Esophagus squamous epithelium (tissue), 5 donors: ENCODE measurements around the gene HM13. TPM values are rescaled to one million over a fixed set of nuclear protein-coding genes. Genes with fewer than 3 reads are reported as not detected.
A peak's percentile ranks its signal among the peaks of the same experiment; 100 is the strongest.
"Not testable (repeated sequence)": the region's sequence is repeated elsewhere in the genome, so short reads cannot be mapped to it uniquely, and the experiment has no call there.

Experiments
- DNase-seq: peaks from one replicate; lab custom pipeline; 2025; lab: John Stamatoyannopoulos, UW
- H3K27ac ChIP-seq, 4 donors: fragments of 200-600 bp; sonication (generic); one replicate each; pipeline ENCODE4 v1.5.1; 2016 to 2019; ENCODE audit warnings: mild to moderate bottlenecking in 1 of 4
- H3K27me3 ChIP-seq, 4 donors: fragments of 200-600 bp; sonication (generic); 1 replicate in 3 of 4; 2 replicates in 1 of 4; pipeline versions ENCODE4 v1.5.1 to v1.6.0; 2017 to 2021; ENCODE audit warnings: antibody characterized with exemption in 1 of 4
- H3K36me3 ChIP-seq, 3 donors: fragments of 200-600 bp; sonication (generic); one replicate each; pipeline ENCODE4 v1.5.1; 2016 to 2019
- H3K4me1 ChIP-seq, 3 donors: fragments of 200-600 bp; sonication (generic); one replicate each; pipeline ENCODE4 v1.5.1; 2017 to 2019
- H3K4me3 ChIP-seq, 4 donors: fragments of 200-600 bp; sonication (generic); 1 replicate in 3 of 4; 2 replicates in 1 of 4; pipeline ENCODE4 v1.5.1; 2016 to 2019; ENCODE audit warnings: mild to moderate bottlenecking in 2 of 4, moderate library complexity in 1 of 4
- H3K9me3 ChIP-seq, 3 donors: fragments of 200-600 bp; sonication (generic); one replicate each; pipeline ENCODE4 v1.5.1; 2016 to 2019
- CTCF ChIP-seq, 6 experiments: fragments of 450-650 bp in 4 of 6; fragments of 200-600 bp in 2 of 6; sonication (generic) in 2 of 6; IDR thresholded peaks; one replicate each; pipeline ENCODE4 v1.5.1; 2016 to 2019; ENCODE audit warnings: antibody characterized with exemption in 6 of 6, mild to moderate bottlenecking in 4 of 6, moderate library complexity in 4 of 6
- POLR2A ChIP-seq, 4 donors: fragments of 450-650 bp; IDR thresholded peaks; one replicate each; pipeline ENCODE4 v1.6.1; 2017; ENCODE audit warnings: antibody characterized with exemption in 4 of 4, mild to moderate bottlenecking in 4 of 4, moderate library complexity in 3 of 4
- WGBS, 2 donors: methylation state at CpG; one replicate each; pipeline ENCODE4 v1.1.5; 2018; 5-methylcytosine and 5-hydroxymethylcytosine counted together
- intact Hi-C: fragments of 100-400 bp; cut with DNase I; formaldehyde crosslinking; loops from one replicate; pipeline ENCODE4 v1.15.0; 2022
- total RNA-seq, 4 donors: library from RNA; depleted of rRNA; stranded (reverse); fragments of >200 nt; gene quantifications; one replicate each; pipeline ENCODE4 v1.1.0, GENCODE V29; 2016
- donor health status: DM: yes; HTN: yes; CAD: no.

The HM13 gene
- total RNA-seq, 4 donors from 2014 or later: 76.3 to 162 (median 108) TPM

DNA sequence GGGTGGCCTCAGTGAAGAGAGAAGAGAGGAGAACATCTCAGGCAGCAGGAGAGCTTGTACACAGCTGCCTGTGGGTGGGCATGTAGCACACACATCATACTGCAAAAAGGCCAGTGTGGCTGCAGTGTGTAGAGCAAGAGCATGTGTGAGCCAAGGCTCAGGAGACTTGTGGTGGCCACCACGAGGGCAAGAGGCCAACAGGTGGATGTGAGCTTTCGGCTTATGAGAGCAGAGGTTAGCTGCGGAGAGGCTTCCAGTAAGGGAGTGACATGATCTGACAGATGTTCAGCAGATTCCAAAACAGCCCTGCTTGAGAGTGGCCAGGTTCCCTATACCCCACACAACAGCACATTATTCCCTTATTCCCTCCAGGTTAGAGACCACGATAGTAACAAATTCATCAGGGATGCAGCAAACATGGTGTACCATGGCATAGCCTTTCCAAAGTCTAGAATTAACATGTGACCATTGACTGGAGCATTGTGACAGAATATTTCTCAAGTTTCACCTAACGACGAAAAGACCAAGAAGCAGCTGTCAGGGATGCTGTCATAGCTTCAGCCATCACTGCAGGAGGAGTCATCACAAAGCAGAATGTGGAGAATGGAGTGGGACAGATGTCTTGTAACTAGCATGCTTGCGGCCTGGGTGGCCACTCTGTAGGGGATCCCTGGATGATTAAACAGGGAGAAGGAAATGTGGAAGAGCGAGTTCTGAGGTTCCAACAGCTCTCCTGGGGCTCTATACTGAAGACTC lies 23.1 kb downstream of the HM13 start:
- 86 to 90% methylated on average over 8 of the region's 8 CpGs for WGBS, 2 donors
- Histone ChIP-seq H3K27me3 (no peaks in the 10 kb centered on the region), H3K4me1 (peaks cover 0 to 10% (median 0%) of the 10 kb centered on the region in 3 donors), H3K9me3 (no peaks in the 10 kb centered on the region), H3K27ac (peak overlapping the region in 1 of 4 donors; percentile 3), H3K36me3 (peaks cover 20 to 97% (median 34%) of the 10 kb centered on the region in 3 donors), H3K4me3 (no peak overlapping the region)
- TF ChIP-seq CTCF (IDR thresholded peaks at IDR 0.05): no peak
- TF ChIP-seq POLR2A (IDR thresholded peaks at IDR 0.05): no peak
- intact Hi-C loops: no loop called here
- no peak for DNase-seq

DNA sequence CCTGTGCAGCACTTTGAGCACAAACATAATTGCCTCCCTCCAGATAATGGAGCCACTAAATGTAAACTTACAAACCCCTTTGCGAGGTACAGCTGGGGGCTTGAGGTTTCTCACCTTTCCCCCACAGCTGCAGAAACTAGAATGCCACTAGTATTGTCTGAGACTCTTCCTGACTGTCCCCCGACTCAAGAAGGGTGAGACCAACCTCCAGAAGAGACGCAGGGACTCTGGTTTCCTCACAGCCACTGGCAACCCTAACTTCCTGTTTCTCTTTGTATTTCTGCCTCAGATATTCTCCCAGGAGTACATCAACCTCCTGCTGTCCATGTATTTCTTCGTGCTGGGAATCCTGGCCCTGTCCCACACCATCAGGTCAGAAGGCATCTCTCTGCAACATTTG lies 23.6 kb downstream of the HM13 start:
- H3K36me3 ChIP-seq: peaks cover 20 to 97% (median 32%) of the 10 kb centered on the region in 3 donors
- DNase-seq: no peak
- intact Hi-C loops: no loop called here
- H3K4me3 ChIP-seq: no peak overlapping the region
- no peak for TF ChIP-seq CTCF (IDR thresholded peaks at IDR 0.05)
- H3K4me1 ChIP-seq: peaks cover 0 to 16% (median 0%) of the 10 kb centered on the region in 3 donors
- peak overlapping the region in 1 of 4 donors; percentile 3 for H3K27ac ChIP-seq
- no peaks in the 10 kb centered on the region for H3K9me3 ChIP-seq
- no peaks in the 10 kb centered on the region for H3K27me3 ChIP-seq
- 60 to 88% methylated on average over 3 of the region's 4 CpGs for whole genome bisulfite sequencing, 2 donors

DNA sequence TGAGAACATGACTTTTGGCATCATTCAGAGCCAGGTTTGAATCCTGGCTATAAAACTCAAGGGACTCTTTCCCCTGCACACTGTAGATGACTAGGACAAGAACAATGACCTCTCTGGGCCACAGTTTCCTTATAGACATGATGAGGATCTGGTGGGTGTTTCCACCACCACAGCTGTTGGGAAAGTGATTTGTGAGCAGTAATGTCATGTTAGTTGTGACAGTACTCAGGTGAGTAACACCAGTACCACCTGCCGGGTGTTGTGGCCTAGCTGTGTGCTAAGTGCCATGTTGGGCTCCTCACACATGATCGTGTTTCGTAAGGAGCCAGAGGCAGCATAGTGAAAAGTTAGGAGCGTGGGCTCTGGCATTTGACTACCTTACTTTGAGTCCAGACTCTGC lies 24.1 kb downstream of the HM13 start:
- peaks cover 20 to 97% (median 32%) of the 10 kb centered on the region in 3 donors for H3K36me3 ChIP-seq
- intact Hi-C loops: no loop called here
- no peak for DNase-seq
- WGBS, 2 donors: 83 to 84% methylated on average over 4 of the region's 4 CpGs
- H3K27ac ChIP-seq: peak overlapping the region in 1 of 4 donors; percentile 5
- H3K9me3 ChIP-seq: no peaks in the 10 kb centered on the region
- peaks cover 0 to 20% (median under 1%) of the 10 kb centered on the region in 3 donors for H3K4me1 ChIP-seq
- H3K4me3 ChIP-seq: no peak overlapping the region
- no peak for TF ChIP-seq POLR2A (IDR thresholded peaks at IDR 0.05)
- no peak for TF ChIP-seq CTCF (IDR thresholded peaks at IDR 0.05)
- H3K27me3 ChIP-seq: no peaks in the 10 kb centered on the region

- Histone ChIP-seq H3K36me3 (peaks cover 15 to 87% (median 31%) of the 10 kb centered on the region in 3 donors), H3K27ac (peak overlapping the region in 2 of 4 donors; percentile 2 to 48), H3K4me1 (peaks cover 5 to 33% (median 12%) of the 10 kb centered on the region in 3 donors)
- H3K9me3 ChIP-seq, H3K27me3 ChIP-seq, intact Hi-C loops, DNase-seq, H3K4me3 ChIP-seq: not testable (repeated sequence)
- 80 to 96% methylated on average over 1 to 3 of the region's 3 CpGs for WGBS, 2 donors
These were observed 25.4 kb downstream of the HM13 start for GRCh38 chr20:31539636-31540035.

DNA sequence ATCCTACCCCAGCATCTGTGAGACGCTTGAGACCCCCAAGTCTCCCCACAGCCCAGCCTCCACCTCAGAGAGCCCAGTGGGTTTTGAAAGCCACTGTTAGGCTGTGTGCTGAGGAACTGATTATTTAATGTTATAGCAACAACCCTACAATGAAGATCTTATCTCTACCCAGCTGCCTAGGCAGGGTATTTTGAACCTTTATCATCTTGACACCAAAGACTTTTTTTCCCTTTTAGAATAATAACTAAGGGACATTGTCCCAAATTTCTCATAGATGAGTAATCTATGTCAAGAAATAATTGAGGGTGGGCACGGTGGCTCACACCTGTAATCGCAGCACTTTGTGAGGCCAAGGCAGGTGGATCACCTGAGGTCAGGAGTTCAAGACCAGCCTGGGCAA lies 26.2 kb downstream of the HM13 start:
- DNase-seq: no peak
- H3K27me3 ChIP-seq: no peaks in the 10 kb centered on the region
- WGBS, 2 donors: 80 to 91% methylated on average over 2 to 3 of the region's 3 CpGs
- intact Hi-C loops: no loop called here
- H3K36me3 ChIP-seq: peaks cover 15 to 85% (median 23%) of the 10 kb centered on the region in 3 donors
- H3K9me3 ChIP-seq: no peaks in the 10 kb centered on the region
- peaks cover 5 to 41% (median 13%) of the 10 kb centered on the region in 3 donors for H3K4me1 ChIP-seq
- H3K4me3 ChIP-seq: no peak overlapping the region
- H3K27ac ChIP-seq: peak overlapping the region in 1 of 4 donors; percentile 48
- TF ChIP-seq CTCF (IDR thresholded peaks at IDR 0.05) (no peak), POLR2A (IDR thresholded peaks at IDR 0.05) (no peak)
